Fibroblast of the conjunctiva (primary cell): ENCODE data around the gene TXNL4B.
"Not testable (repeated sequence)": the region's sequence is repeated elsewhere in the genome, so short reads cannot be mapped to it uniquely, and the experiment has no call there.

Experiments used
- DNase-seq: peaks from one replicate; pipeline ENCODE4 v3.0.0-alpha.2; 2010; ENCODE audit warnings: low read depth

The TXNL4B gene

GRCh38 chr16:72073560-72074230, 19.7 kb downstream of the TXNL4B start:
- peak; percentile 67 for DNase-seq

GRCh38 chr16:72072514-72073342, 20.7 kb downstream of the TXNL4B start:
- no peak for DNase-seq

- DNase-seq = no peak
Measured at GRCh38 chr16:72068930-72069329, 24.5 kb downstream of the TXNL4B start.

- peak; percentile 56 for DNase-seq
Measured at GRCh38 chr16:72066747-72067146, 26.7 kb downstream of the TXNL4B start.

- DNase-seq = no peak
Measured at GRCh38 chr16:72064361-72064894, 29.0 kb downstream of the TXNL4B start.

GRCh38 chr16:72061564-72061963, 31.9 kb downstream of the TXNL4B start:
- DNase-seq = no peak

- no peak for DNase-seq
Measured at GRCh38 chr16:72060405-72060804, 33.0 kb downstream of the TXNL4B start.

GRCh38 chr16:72059060-72059459, 34.4 kb downstream of the TXNL4B start:
- DNase-seq = not testable (repeated sequence)

GRCh38 chr16:72057313-72057712, 36.1 kb downstream of the TXNL4B start:
- not testable (repeated sequence) for DNase-seq

- DNase-seq = no peak
Measured at GRCh38 chr16:72055911-72056310, 37.5 kb downstream of the TXNL4B start.

GRCh38 chr16:72054254-72054847, 39.1 kb downstream of the TXNL4B start, which contains the start of gene HP:
TSS of gene HP (plus strand) at chr16:72054505. CDS start at chr16:72054653, 148 bp downstream.
- DNase-seq = not testable (repeated sequence)

- no peak for DNase-seq
Measured at GRCh38 chr16:72051818-72052217, 41.6 kb downstream of the TXNL4B start.

- no peak for DNase-seq
Measured at GRCh38 chr16:72050769-72051464, 42.5 kb downstream of the TXNL4B start.

- DNase-seq = no peak
Measured at GRCh38 chr16:72049110-72049509, 44.3 kb downstream of the TXNL4B start.

GRCh38 chr16:72044825-72045359, 48.5 kb downstream of the TXNL4B start:
- no peak for DNase-seq

GRCh38 chr16:72044296-72044695, 49.1 kb downstream of the TXNL4B start:
- no peak for DNase-seq

GRCh38 chr16:72043539-72043938, 49.9 kb downstream of the TXNL4B start:
- no peak for DNase-seq

GRCh38 chr16:72043058-72043457, 50.4 kb downstream of the TXNL4B start:
- no peak for DNase-seq

GRCh38 chr16:72042157-72042660, 51.2 kb downstream of the TXNL4B start:
- DNase-seq = no peak

- no peak for DNase-seq
Measured at GRCh38 chr16:72036098-72036497, 57.3 kb downstream of the TXNL4B start.
